MCF 10A (cell line): Measurements from ENCODE around the gene EPC1. TPM values are rescaled to one million over a fixed set of nuclear protein-coding genes. Genes with fewer than 3 reads are reported as not detected.

Experiments
- BruUV-seq: library from RNA; stranded (reverse); fragments of 400-500 nt; replicated peaks from 2 replicates; lab custom pipeline; 2021; lab: Mats Ljungman, UMichigan
- CTCF ChIA-PET: fragments of 300-600 bp; sonication (Branson Sonifier 250); formaldehyde crosslinking; extraction: SDS; loops from one replicate; lab custom pipeline; 2021; ENCODE audit warnings: antibody characterized with exemption, inconsistent platforms; lab: Yijun Ruan, JAX
- POLR2A ChIA-PET: fragments of 300-600, 350-650 bp; sonication (Branson Sonifier 250); formaldehyde crosslinking; extraction: SDS; loops from one replicate; lab custom pipeline; 2020; ENCODE audit warnings: antibody characterized with exemption, inconsistent platforms; lab: Yijun Ruan, JAX
- DNase-seq: peaks from one replicate; pipeline ENCODE4 v3.0.0-alpha.2; 2018; ENCODE audit not compliant: unreplicated experiment
- H3K27ac Mint-ChIP-seq: one replicate; pipeline ENCODE4 v1.8.0; 2022; ENCODE audit warnings: mild to moderate bottlenecking, low read depth, mixed read lengths; ENCODE audit not compliant: unreplicated experiment
- H3K27me3 Mint-ChIP-seq: one replicate; pipeline ENCODE4 v1.8.0; 2022; ENCODE audit warnings: mixed read lengths; ENCODE audit not compliant: insufficient read depth, unreplicated experiment
- H3K36me3 Mint-ChIP-seq: one replicate; pipeline ENCODE4 v1.8.0; 2022; ENCODE audit warnings: mild to moderate bottlenecking, moderate library complexity, mixed read lengths; ENCODE audit not compliant: insufficient read depth, unreplicated experiment
- H3K4me1 Mint-ChIP-seq: one replicate; pipeline ENCODE4 v1.8.0; 2022; ENCODE audit warnings: mixed read lengths; ENCODE audit not compliant: insufficient read depth, unreplicated experiment
- H3K4me3 Mint-ChIP-seq: one replicate; pipeline ENCODE4 v1.8.0; 2022; ENCODE audit warnings: mild to moderate bottlenecking, moderate library complexity, mixed read lengths; ENCODE audit not compliant: unreplicated experiment
- H3K9me3 Mint-ChIP-seq: one replicate; pipeline ENCODE4 v1.8.0; 2022; ENCODE audit warnings: mixed read lengths; ENCODE audit not compliant: unreplicated experiment
- CTCF ChIP-seq: fragments of 200-600 bp; IDR thresholded peaks from one replicate; pipeline ENCODE4 v1.8.0; 2022; ENCODE audit warnings: antibody characterized with exemption, mild to moderate bottlenecking; ENCODE audit not compliant: unreplicated experiment
- intact Hi-C: fragments of 100-400 bp; cut with micrococcal nuclease; formaldehyde crosslinking; loops from 2 replicates; pipeline ENCODE4 v1.14.1; 2022
- total RNA-seq: library from RNA; stranded (reverse); gene quantifications from 2 replicates; pipeline ENCODE4 v1.2.3, GENCODE V29; 2022

The EPC1 gene
- total RNA-seq, 1 experiment from 2014 or later: 25.5 TPM

- Mint-ChIP-seq H3K27me3 (no peaks in the 10 kb centered on the region), H3K4me1 (peaks cover 17% of the 10 kb centered on the region), H3K36me3 (no peaks in the 10 kb centered on the region), H3K9me3 (no peaks in the 10 kb centered on the region), H3K27ac (no peak overlapping the region), H3K4me3 (no peak overlapping the region)
- intact Hi-C loops: no loop called here
- no TSS peak for BruUV-seq
- ChIA-PET CTCF (interaction anchor here (0.7 kb wide), 3 partner anchors 11 to 89 kb away, joined by 3 to 5 read pairs (median 4); no protein-coding TSS in a partner anchor), POLR2A (no interaction called here)
- TF ChIP-seq CTCF: no peak
- DNase-seq: no peak
These were observed 101.2 kb downstream of the EPC1 start for GRCh38 chr10:32245760-32246159.

GRCh38 chr10:32244421-32245207 is 102.3 kb downstream of the EPC1 start:
- ChIA-PET CTCF (interaction anchor here (1.3 kb wide), 1 partner anchor 11 kb away, joined by 11 read pairs; no protein-coding TSS in a partner anchor), POLR2A (interaction anchor here (0.6 kb wide), 1 partner anchor 69 kb away, joined by 3 read pairs; no protein-coding TSS in a partner anchor)
- intact Hi-C loops: no loop called here
- no peak overlapping the region for H3K27ac Mint-ChIP-seq
- no peaks in the 10 kb centered on the region for H3K27me3 Mint-ChIP-seq
- BruUV-seq: no TSS peak
- DNase-seq: no peak
- no peaks in the 10 kb centered on the region for H3K36me3 Mint-ChIP-seq
- H3K4me1 Mint-ChIP-seq: peaks cover 29% of the 10 kb centered on the region
- TF ChIP-seq CTCF: no peak
- H3K9me3 Mint-ChIP-seq: no peaks in the 10 kb centered on the region
- H3K4me3 Mint-ChIP-seq: no peak overlapping the region

- no peak for TF ChIP-seq CTCF
- ChIA-PET POLR2A (no interaction called here), CTCF (interaction anchor here (1.3 kb wide), 1 partner anchor 12 kb away, joined by 11 read pairs; no protein-coding TSS in a partner anchor)
- H3K9me3 Mint-ChIP-seq: no peaks in the 10 kb centered on the region
- intact Hi-C loops: no loop called here
- H3K27ac Mint-ChIP-seq: no peak overlapping the region
- no peaks in the 10 kb centered on the region for H3K27me3 Mint-ChIP-seq
- no peak for DNase-seq
- peaks cover 31% of the 10 kb centered on the region for H3K4me1 Mint-ChIP-seq
- H3K36me3 Mint-ChIP-seq: no peaks in the 10 kb centered on the region
- BruUV-seq: no TSS peak
- H3K4me3 Mint-ChIP-seq: no peak overlapping the region
These were observed 102.9 kb downstream of the EPC1 start for GRCh38 chr10:32244011-32244410.

- H3K36me3 Mint-ChIP-seq: no peaks in the 10 kb centered on the region
- no peak for TF ChIP-seq CTCF
- ChIA-PET POLR2A (interaction anchor here (0.6 to 1.1 kb wide), 3 partner anchors 14 to 854 kb away, joined by 3 to 4 read pairs (median 4); no protein-coding TSS in a partner anchor), CTCF (interaction anchor here (0.9 kb wide), 2 partner anchors 14 to 32 kb away, joined by 4 to 6 read pairs; no protein-coding TSS in a partner anchor)
- peaks cover 41% of the 10 kb centered on the region for H3K4me1 Mint-ChIP-seq
- H3K9me3 Mint-ChIP-seq: no peaks in the 10 kb centered on the region
- H3K27me3 Mint-ChIP-seq: no peaks in the 10 kb centered on the region
- no TSS peak for BruUV-seq
- H3K27ac Mint-ChIP-seq: no peak overlapping the region
- no peak overlapping the region for H3K4me3 Mint-ChIP-seq
- no peak for DNase-seq
- intact Hi-C loops: no loop called here
These were observed 105.0 kb downstream of the EPC1 start for GRCh38 chr10:32241946-32242345.
